Measurements from ENCODE around the gene TYW3. TPM values are rescaled to one million over a fixed set of nuclear protein-coding genes. Genes with fewer than 3 reads are reported as not detected.

The TYW3 gene
- total RNA-seq, 2 donors from 2014 or later: 14.8 to 18.9 TPM

- H3K4me3 ChIP-seq (ENCODE audit: low read length): no peak overlapping the region
- Mint-ChIP-seq H3K4me1 (peaks cover 3% of the 10 kb centered on the region), H3K27me3 (ENCODE audit: insufficient read depth) (no peaks in the 10 kb centered on the region), H3K27ac (no peak overlapping the region), H3K9me3 (peaks cover 31% of the 10 kb centered on the region), H3K4me3 (no peak overlapping the region), H3K36me3 (ENCODE audit: low read depth) (peaks cover 23% of the 10 kb centered on the region)
- peaks cover 19% of the 10 kb centered on the region for H3K9me3 ChIP-seq (ENCODE audit: control insufficient read depth, low read length)
- TF ChIP-seq CTCF (conservative IDR thresholded peaks at IDR 0.05): no peak
- no peaks in the 10 kb centered on the region for H3K4me1 ChIP-seq (ENCODE audit: control insufficient read depth, insufficient read depth, low read length)
- peaks cover 39% of the 10 kb centered on the region for H3K36me3 ChIP-seq (ENCODE audit: control insufficient read depth, insufficient read depth, low read length)
- DNase-seq: no peak
- no peaks in the 10 kb centered on the region for H3K27me3 ChIP-seq (ENCODE audit: control insufficient read depth, insufficient read depth, low read length, poor library complexity, severe bottlenecking)
- no peak overlapping the region for H3K9ac ChIP-seq (ENCODE audit: extremely low read depth, low read length, poor library complexity, severe bottlenecking)
- 82% methylated on average over 1 of the region's 1 CpG; no CpG with 5 or more reads in 1 of the 2 experiments for WGBS, 2 experiments (ENCODE audit: insufficient coverage in 1 of 2, insufficient read length in 1 of 2)
- H3K27ac ChIP-seq (ENCODE audit: low read depth, low read length): no peak overlapping the region
Measured at GRCh38 chr1:74726063-74726462, 6.9 kb upstream of the TYW3 start.

GRCh38 chr1:74728736-74729135 lies 4.2 kb upstream of the TYW3 start:
- Histone ChIP-seq H3K27me3 (ENCODE audit: control insufficient read depth, insufficient read depth, low read length, poor library complexity, severe bottlenecking) (no peaks in the 10 kb centered on the region), H3K27ac (ENCODE audit: low read depth, low read length) (no peak overlapping the region), H3K36me3 (ENCODE audit: control insufficient read depth, insufficient read depth, low read length) (peaks cover 23% of the 10 kb centered on the region), H3K9me3 (ENCODE audit: control insufficient read depth, low read length) (peaks cover 19% of the 10 kb centered on the region), H3K4me1 (ENCODE audit: control insufficient read depth, insufficient read depth, low read length) (peaks cover 2% of the 10 kb centered on the region), H3K9ac (ENCODE audit: extremely low read depth, low read length, poor library complexity, severe bottlenecking) (no peak overlapping the region), H3K4me3 (ENCODE audit: low read length) (no peak overlapping the region)
- 91 to 100% methylated on average over 2 to 3 of the region's 3 CpGs for WGBS, 2 experiments (ENCODE audit: insufficient coverage in 1 of 2, insufficient read length in 1 of 2)
- no peak overlapping the region for H3K4me3 Mint-ChIP-seq
- H3K27ac Mint-ChIP-seq: no peak overlapping the region
- peaks cover 2% of the 10 kb centered on the region for H3K27me3 Mint-ChIP-seq (ENCODE audit: insufficient read depth)
- H3K4me1 Mint-ChIP-seq: peaks cover 11% of the 10 kb centered on the region
- peaks cover 22% of the 10 kb centered on the region for H3K36me3 Mint-ChIP-seq (ENCODE audit: low read depth)
- no peak for DNase-seq
- peaks cover 31% of the 10 kb centered on the region for H3K9me3 Mint-ChIP-seq
- no peak for TF ChIP-seq CTCF (conservative IDR thresholded peaks at IDR 0.05)

- H3K36me3 ChIP-seq (ENCODE audit: control insufficient read depth, insufficient read depth, low read length): peaks cover 13% of the 10 kb centered on the region
- H3K27ac ChIP-seq (ENCODE audit: low read depth, low read length): no peak overlapping the region
- no peaks in the 10 kb centered on the region for H3K27me3 ChIP-seq (ENCODE audit: control insufficient read depth, insufficient read depth, low read length, poor library complexity, severe bottlenecking)
- H3K27ac Mint-ChIP-seq: no peak overlapping the region
- DNase-seq: peak; percentile 53
- H3K4me1 Mint-ChIP-seq: peaks cover 16% of the 10 kb centered on the region
- peaks cover 26% of the 10 kb centered on the region for H3K9me3 Mint-ChIP-seq
- peaks cover 2% of the 10 kb centered on the region for H3K27me3 Mint-ChIP-seq (ENCODE audit: insufficient read depth)
- H3K4me3 ChIP-seq (ENCODE audit: low read length): no peak overlapping the region
- no peak overlapping the region for H3K9ac ChIP-seq (ENCODE audit: extremely low read depth, low read length, poor library complexity, severe bottlenecking)
- 67 to 94% methylated on average over 2 to 4 of the region's 6 CpGs for WGBS, 2 experiments (ENCODE audit: insufficient coverage in 1 of 2, insufficient read length in 1 of 2)
- H3K36me3 Mint-ChIP-seq (ENCODE audit: low read depth): peaks cover 13% of the 10 kb centered on the region
- no peak for TF ChIP-seq CTCF (conservative IDR thresholded peaks at IDR 0.05)
- peaks cover 19% of the 10 kb centered on the region for H3K9me3 ChIP-seq (ENCODE audit: control insufficient read depth, low read length)
- H3K4me3 Mint-ChIP-seq: no peak overlapping the region
- peaks cover 2% of the 10 kb centered on the region for H3K4me1 ChIP-seq (ENCODE audit: control insufficient read depth, insufficient read depth, low read length)
Measured at GRCh38 chr1:74729741-74730478, 3.0 kb upstream of the TYW3 start.

All from endodermal cell (in vitro differentiated cells).